Body of pancreas (tissue), 4 donors: ENCODE data around the gene ARHGEF7. TPM values are rescaled to one million over a fixed set of nuclear protein-coding genes. Genes with fewer than 3 reads are reported as not detected.

ENCODE experiments used
- ATAC-seq: fragments of 150-250 bp; one replicate; pipeline ENCODE4 v1.9.1; 2016
- DNase-seq, 4 donors: peaks; one replicate each; pipeline ENCODE4 v3.0.0-alpha.2; 2019
- H3K27ac ChIP-seq, 4 donors: fragments of 200-600 bp; sonication (generic); 1 replicate in 3 of 4; 2 replicates in 1 of 4; pipeline versions ENCODE4 v1.5.1 to v1.6.1; 2016 to 2019; ENCODE audit warnings: mild to moderate bottlenecking in 1 of 4, mixed read lengths in 1 of 4, moderate library complexity in 1 of 4
- H3K27me3 ChIP-seq, 2 donors: fragments of 200-600 bp; sonication (generic); one replicate each; pipeline ENCODE4 v1.6.0; 2016; ENCODE audit warnings: mild to moderate bottlenecking in 1 of 2
- H3K36me3 ChIP-seq, 2 donors: fragments of 200-600 bp; sonication (generic); replicated peaks in 1 of 2; 2 replicates each; pipeline ENCODE4 v1.5.1; 2016; ENCODE audit warnings: low read depth in 2 of 2; ENCODE audit not compliant: insufficient read depth in 1 of 2
- H3K4me1 ChIP-seq: fragments of 200-600 bp; sonication (generic); one replicate; pipeline ENCODE4 v1.6.0; 2016
- H3K4me3 ChIP-seq, 2 donors: fragments of 200-600 bp; sonication (generic); 1 replicate in 1 of 2; 2 replicates in 1 of 2; pipeline ENCODE4 v1.5.1; 2016 to 2019
- H3K9me3 ChIP-seq, 3 donors: fragments of 200-600 bp; sonication (generic); 1 replicate in 2 of 3; 2 replicates in 1 of 3; pipeline ENCODE4 v1.5.1; 2016
- POLR2A ChIP-seq, 3 donors: fragments of 450-650 bp; IDR thresholded peaks; one replicate each; pipeline ENCODE4 v1.6.1; 2016; ENCODE audit warnings: antibody characterized with exemption in 3 of 3, mild to moderate bottlenecking in 2 of 3
- WGBS, 2 donors: methylation state at CpG; one replicate each; pipeline ENCODE4 v1.1.5; 2017; 5-methylcytosine and 5-hydroxymethylcytosine counted together
- intact Hi-C: fragments of 100-400 bp; cut with DNase I; formaldehyde crosslinking; loops from one replicate; pipeline ENCODE4 v1.15.1; 2023
- total RNA-seq, 2 donors: library from RNA; depleted of rRNA; stranded (reverse); fragments of >200 nt; gene quantifications; one replicate each; pipeline ENCODE4 v1.1.0, GENCODE V29; 2016
- TF ChIP-seq, protein P1 (sequence below), 7 experiments: fragments of 450-650 bp in 4 of 7; fragments of 200-600 bp in 3 of 7; sonication (generic) in 3 of 7; IDR thresholded peaks; one replicate each; pipeline ENCODE4 v1.5.1; 2016 to 2019; ENCODE audit warnings: antibody characterized with exemption in 7 of 7

The ARHGEF7 gene, protein sequence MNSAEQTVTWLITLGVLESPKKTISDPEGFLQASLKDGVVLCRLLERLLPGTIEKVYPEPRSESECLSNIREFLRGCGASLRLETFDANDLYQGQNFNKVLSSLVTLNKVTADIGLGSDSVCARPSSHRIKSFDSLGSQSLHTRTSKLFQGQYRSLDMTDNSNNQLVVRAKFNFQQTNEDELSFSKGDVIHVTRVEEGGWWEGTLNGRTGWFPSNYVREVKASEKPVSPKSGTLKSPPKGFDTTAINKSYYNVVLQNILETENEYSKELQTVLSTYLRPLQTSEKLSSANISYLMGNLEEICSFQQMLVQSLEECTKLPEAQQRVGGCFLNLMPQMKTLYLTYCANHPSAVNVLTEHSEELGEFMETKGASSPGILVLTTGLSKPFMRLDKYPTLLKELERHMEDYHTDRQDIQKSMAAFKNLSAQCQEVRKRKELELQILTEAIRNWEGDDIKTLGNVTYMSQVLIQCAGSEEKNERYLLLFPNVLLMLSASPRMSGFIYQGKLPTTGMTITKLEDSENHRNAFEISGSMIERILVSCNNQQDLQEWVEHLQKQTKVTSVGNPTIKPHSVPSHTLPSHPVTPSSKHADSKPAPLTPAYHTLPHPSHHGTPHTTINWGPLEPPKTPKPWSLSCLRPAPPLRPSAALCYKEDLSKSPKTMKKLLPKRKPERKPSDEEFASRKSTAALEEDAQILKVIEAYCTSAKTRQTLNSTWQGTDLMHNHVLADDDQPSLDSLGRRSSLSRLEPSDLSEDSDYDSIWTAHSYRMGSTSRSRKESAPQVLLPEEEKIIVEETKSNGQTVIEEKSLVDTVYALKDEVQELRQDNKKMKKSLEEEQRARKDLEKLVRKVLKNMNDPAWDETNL
- total RNA-seq, result 10 to 100 TPM; 27.5 to 81.4 TPM

DNA sequence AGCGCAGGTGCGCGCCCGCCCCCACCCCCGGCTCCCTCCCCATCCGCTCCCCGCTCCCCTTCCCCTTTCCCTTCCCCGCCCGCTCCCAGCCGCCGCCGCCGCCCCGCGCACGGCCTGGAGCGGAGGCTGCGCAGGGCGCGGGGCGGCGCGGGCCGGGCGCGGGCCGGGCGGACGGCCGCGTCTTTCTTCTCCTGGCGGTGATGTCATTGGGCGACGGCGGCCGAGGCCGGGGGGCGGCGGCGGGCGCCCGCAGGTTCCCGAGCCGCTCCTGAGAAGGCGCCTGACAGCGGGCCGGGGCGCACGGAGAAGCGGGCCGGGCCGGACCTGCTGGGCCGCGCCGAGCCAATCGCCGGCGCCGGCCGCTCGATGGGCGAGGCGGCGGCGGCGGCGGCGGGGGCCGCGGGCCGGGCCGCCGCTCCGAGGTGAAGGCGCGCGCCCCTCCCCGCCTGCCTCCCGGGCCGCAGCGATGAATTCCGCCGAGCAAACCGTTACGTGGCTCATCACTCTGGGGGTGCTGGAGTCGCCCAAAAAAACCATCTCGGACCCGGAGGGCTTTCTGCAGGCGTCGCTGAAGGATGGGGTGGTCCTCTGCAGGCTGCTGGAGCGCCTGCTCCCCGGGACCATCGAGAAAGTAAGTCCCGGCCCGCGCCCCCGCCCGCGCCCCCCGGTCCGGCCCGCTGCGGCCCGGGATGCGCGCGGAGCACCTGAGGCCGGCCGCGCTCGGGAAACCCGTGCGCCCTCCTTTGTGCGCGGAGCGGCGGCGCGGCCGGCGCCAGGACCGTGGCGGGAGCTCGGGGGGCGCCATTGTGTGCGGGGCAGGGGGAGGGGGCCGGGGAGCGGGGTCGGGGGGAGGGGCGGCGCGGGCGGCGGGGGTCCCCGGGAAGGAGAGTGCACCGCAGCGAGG is at the start of gene ARHGEF7:
Gene ARHGEF7 (plus strand): TSS at position 250 of the 904 bp plus-strand sequence. CDS start 217 bp downstream, at position 467.
- H3K36me3 ChIP-seq, result no peaks in the 10 kb centered on the region
- 0% methylated on average over 4 to 80 of the region's 137 CpGs for WGBS, 2 donors
- no peaks in the 10 kb centered on the region for H3K9me3 ChIP-seq
- intact Hi-C loops, result no loop called here
- peaks cover 0 to 4% of the 10 kb centered on the region in 2 donors for H3K27me3 ChIP-seq
- H3K4me3 ChIP-seq, result peak within 1 kb of the TSS; percentile 18 to 44
- DNase-seq (peak in 2 of 4 donors; percentile 20 to 22), ATAC-seq (peak; percentile 59)
- peaks cover 5% of the 10 kb centered on the region for H3K4me1 ChIP-seq
- no peak for TF ChIP-seq POLR2A (IDR thresholded peaks at IDR 0.05)
- TF ChIP-seq, protein P1, sequence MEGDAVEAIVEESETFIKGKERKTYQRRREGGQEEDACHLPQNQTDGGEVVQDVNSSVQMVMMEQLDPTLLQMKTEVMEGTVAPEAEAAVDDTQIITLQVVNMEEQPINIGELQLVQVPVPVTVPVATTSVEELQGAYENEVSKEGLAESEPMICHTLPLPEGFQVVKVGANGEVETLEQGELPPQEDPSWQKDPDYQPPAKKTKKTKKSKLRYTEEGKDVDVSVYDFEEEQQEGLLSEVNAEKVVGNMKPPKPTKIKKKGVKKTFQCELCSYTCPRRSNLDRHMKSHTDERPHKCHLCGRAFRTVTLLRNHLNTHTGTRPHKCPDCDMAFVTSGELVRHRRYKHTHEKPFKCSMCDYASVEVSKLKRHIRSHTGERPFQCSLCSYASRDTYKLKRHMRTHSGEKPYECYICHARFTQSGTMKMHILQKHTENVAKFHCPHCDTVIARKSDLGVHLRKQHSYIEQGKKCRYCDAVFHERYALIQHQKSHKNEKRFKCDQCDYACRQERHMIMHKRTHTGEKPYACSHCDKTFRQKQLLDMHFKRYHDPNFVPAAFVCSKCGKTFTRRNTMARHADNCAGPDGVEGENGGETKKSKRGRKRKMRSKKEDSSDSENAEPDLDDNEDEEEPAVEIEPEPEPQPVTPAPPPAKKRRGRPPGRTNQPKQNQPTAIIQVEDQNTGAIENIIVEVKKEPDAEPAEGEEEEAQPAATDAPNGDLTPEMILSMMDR (IDR thresholded peaks at IDR 0.05), result no peak
- H3K27ac ChIP-seq, result peak within 1 kb of the TSS in 2 of 4 donors; percentile 46 to 49

DNA sequence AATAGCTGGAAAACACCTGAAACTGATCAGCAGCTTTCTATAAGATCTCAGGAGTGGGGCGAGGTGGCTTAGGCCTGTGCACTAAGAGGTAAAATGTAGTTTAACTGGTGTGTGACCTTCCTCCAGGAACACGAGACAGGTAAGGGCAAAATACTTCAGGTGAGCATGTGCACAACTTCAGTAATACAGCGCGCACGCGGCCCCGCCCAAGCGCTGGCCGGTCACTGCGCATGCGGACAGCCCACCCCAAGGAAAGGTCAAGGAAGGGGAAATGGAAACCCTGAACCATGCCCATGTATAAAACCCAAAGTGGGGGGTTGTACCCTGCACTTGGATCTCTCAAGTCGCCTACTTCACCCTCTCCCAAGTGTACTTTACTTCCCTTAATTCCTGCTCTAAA is 49.4 kb upstream of the ARHGEF7 start:
- no peaks in the 10 kb centered on the region for H3K9me3 ChIP-seq
- no peak overlapping the region for H3K4me3 ChIP-seq
- intact Hi-C loops, result loop anchor here (10.0 kb wide), 1 partner anchor 149 kb away; no protein-coding TSS in a partner anchor
- 85 to 92% methylated on average over 12 of the region's 12 CpGs for WGBS, 2 donors
- H3K36me3 ChIP-seq, result no peaks in the 10 kb centered on the region
- H3K27ac ChIP-seq, result no peak overlapping the region
- DNase-seq, result no peak
- TF ChIP-seq, protein P1 (IDR thresholded peaks at IDR 0.05), result no peak
- no peak for TF ChIP-seq POLR2A (IDR thresholded peaks at IDR 0.05)
- no peak for ATAC-seq
- peaks cover 5% of the 10 kb centered on the region for H3K4me1 ChIP-seq
- no peaks in the 10 kb centered on the region for H3K27me3 ChIP-seq

DNA sequence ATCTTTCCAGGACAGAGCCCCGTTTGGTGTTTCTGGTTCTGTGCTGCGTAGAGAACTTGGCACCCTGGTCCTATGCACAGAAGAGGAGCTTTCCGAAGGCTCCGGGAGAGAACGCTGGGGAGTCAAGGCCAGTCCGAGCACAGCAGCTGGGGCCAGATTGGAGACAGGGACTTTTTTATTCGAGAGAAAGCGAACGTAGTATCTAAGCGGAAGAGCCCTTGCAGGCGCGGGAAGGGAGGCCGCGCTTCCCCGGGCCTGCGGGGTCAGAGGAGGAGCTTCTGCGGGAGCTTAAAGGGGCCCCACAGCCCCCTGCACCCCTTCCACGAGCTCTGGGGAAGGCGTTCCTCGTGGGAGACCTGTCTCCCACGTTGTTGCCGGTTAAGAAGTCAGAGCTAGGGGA is 48.6 kb upstream of the ARHGEF7 start:
- WGBS, 2 donors, result 22 to 59% methylated on average over 13 to 22 of the region's 22 CpGs
- DNase-seq, result peak in 1 of 4 donors; percentile 14
- Histone ChIP-seq H3K4me1 (peaks cover 5% of the 10 kb centered on the region), H3K27me3 (no peaks in the 10 kb centered on the region), H3K36me3 (no peaks in the 10 kb centered on the region), H3K27ac (no peak overlapping the region), H3K4me3 (no peak overlapping the region), H3K9me3 (no peaks in the 10 kb centered on the region)
- intact Hi-C loops, result loop anchor here (10.0 kb wide), 1 partner anchor 148 kb away; no protein-coding TSS in a partner anchor
- TF ChIP-seq, protein P1 (IDR thresholded peaks at IDR 0.05), result no peak
- no peak for TF ChIP-seq POLR2A (IDR thresholded peaks at IDR 0.05)
- ATAC-seq, result peak; percentile 22

DNA sequence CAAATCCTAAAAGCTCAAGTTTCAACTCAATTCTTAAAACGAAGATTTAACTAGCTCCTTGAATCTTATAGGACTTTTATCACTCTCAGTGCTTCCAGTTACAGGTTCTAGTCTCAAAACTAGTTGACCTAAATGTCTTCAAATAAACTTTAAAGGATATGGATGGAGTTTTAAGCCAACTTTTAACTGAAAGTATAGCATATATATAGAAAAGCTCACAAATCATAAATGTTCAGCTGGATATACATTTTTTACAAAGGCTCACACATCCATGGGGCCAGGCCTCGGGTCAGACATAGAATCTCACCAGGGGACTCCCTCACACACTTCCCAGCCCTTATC is 47.1 kb upstream of the ARHGEF7 start:
- ATAC-seq, result no peak
- H3K9me3 ChIP-seq, result no peaks in the 10 kb centered on the region
- intact Hi-C loops, result loop anchor here (10.0 kb wide), 1 partner anchor 147 kb away; no protein-coding TSS in a partner anchor
- no peaks in the 10 kb centered on the region for H3K27me3 ChIP-seq
- no peaks in the 10 kb centered on the region for H3K36me3 ChIP-seq
- peaks cover 5% of the 10 kb centered on the region for H3K4me1 ChIP-seq
- no peak for DNase-seq
- H3K4me3 ChIP-seq, result no peak overlapping the region
- TF ChIP-seq, protein P1 (IDR thresholded peaks at IDR 0.05), result no peak
- no peak for TF ChIP-seq POLR2A (IDR thresholded peaks at IDR 0.05)
- no peak overlapping the region for H3K27ac ChIP-seq
- 8 to 9% methylated on average over 2 of the region's 2 CpGs for WGBS, 2 donors
